ENCODE measurements around the gene FAM234A.
"Not testable (repeated sequence)": the region's sequence is repeated elsewhere in the genome, so short reads cannot be mapped to it uniquely, and the experiment has no call there.

FAM234A gene

DNA sequence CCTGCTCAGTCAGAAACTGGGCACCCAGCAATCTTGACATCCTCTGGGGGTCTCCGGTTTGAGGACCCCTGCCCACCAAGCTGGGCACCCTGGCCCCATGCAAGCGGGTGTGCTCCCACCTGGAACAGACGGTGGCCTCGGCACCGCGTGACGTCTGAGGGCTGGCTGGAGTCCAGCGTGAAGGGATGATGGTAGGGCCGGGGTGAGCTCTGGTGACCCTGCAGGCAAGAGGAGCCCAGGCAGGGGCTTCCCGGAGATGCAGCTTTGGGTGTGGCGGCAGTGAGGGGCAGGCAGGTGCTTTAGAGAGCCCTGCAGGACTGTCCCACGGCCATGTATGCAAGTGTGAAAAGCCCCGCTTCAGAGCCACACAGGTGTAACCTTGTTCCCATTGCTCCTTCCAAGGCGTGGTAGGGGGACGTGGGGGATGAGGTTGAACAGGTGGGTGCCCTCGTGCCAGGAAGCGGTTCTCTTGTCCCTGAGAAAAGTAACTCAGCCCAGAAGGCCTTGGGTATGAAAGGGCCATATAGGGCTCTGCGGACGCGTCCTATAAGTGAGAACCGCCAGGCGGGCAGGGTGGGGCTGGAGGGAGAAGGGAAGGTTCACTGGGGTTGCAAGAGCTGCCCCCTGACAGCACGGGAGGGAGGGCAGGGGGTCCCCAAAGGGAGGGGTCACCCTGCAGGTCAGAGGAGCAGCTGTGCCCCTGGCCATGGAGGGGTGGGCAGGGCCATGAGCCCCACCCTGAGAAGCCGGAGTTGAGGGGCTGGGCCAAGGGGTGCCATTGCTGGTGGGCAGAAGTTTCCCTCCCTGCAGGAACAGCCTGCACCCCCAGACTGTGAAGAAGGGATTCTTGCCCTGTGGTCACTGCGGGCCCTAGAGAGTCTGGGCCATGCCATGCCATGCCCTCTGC is 31.9 kb downstream of the FAM234A start:
- DNase-seq: no peak

DNA sequence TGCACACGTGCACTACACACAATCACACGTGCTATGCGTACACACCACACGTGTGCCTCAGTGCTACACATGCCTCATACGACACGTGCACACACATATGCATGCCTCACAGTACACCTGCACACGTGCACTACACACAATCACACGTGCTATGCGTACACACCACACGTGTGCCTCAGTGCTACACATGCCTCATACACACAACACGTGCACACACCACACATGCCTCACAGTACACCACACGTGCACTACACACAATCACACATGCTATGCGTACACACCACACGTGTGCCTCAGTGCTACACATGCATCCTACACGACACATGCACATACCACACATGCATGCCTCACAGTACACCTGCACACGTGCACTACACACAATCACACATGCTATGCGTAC is 32.9 kb downstream of the FAM234A start:
- DNase-seq: not testable (repeated sequence)

DNA sequence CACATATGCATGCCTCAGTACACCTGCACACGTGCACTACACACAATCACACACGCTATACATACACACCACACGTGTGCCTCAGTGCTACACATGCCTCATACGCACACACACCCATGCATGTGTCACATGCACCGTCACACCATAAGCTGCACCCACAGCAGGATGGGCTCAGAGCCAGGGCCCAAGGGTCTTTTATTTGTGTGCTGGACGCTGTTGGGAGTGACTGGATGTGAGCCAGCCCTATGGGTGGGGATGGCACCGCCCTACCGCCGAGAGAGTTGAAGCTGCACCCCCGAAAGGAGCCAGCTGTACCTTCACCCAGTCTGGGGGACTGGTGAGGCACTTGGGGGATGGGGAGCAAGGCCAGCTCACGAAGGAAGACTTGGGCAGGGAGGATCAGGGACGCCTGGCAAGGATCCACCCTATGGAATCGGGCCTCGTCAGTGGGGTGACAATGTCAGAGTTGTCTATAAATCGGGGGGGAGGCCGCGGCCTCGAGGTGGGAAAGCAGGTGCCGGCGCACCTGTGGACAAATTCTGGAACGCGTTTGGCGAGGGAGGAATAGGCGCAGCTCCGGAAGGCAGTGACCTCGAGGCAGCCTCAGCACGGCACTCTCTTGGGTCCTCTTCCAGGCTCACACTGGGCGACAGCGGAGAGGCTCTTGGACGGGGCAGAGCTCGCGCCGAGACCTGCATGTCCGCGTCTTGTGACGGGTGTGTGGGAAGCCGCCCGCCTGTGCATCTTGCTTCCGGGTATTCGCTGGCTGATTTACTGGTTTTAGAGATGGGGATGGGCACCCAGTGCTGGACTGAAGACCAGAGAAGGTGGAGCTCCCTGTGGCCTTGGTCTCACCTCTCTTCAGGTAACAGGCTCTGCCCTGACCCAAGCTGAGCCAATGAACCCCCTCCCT is 33.8 kb downstream of the FAM234A start:
- peak; percentile 28 for DNase-seq

DNA sequence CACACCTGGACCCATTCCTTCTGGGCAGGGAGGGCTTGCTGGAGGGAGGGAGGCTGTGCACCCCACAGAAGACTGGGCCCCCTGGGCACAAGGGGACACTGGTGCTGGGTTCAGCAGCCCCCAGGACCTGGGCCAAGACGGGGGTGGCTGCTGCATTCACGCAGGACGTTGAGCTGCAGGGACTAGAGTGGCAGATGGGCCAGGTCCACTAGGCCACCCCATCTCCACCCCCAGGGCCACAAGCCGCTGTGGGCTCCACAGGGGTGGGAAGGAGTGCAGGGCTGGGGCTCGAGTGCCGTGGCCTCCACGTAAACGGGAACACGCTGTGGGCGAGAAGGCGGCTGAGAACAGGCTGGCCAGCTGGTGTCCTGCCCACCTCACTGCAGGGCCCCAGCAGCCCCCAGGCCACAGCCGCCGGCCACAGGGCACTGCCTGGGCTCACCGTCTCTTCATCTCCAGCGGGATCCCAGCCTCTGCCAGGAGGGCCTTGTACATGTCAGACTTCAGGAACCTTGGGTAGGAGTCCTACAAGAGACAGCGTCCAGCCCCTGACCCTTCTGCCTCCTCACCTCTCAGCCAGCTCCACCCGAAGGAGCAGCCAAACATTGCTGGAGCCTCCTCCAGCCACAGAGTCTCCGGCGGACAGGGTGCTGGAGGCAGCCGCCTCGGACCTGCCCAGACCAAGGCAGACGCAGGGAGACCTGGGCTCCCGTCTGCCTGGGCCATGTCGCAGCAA is 34.6 kb downstream of the FAM234A start:
- DNase-seq: no peak

DNA sequence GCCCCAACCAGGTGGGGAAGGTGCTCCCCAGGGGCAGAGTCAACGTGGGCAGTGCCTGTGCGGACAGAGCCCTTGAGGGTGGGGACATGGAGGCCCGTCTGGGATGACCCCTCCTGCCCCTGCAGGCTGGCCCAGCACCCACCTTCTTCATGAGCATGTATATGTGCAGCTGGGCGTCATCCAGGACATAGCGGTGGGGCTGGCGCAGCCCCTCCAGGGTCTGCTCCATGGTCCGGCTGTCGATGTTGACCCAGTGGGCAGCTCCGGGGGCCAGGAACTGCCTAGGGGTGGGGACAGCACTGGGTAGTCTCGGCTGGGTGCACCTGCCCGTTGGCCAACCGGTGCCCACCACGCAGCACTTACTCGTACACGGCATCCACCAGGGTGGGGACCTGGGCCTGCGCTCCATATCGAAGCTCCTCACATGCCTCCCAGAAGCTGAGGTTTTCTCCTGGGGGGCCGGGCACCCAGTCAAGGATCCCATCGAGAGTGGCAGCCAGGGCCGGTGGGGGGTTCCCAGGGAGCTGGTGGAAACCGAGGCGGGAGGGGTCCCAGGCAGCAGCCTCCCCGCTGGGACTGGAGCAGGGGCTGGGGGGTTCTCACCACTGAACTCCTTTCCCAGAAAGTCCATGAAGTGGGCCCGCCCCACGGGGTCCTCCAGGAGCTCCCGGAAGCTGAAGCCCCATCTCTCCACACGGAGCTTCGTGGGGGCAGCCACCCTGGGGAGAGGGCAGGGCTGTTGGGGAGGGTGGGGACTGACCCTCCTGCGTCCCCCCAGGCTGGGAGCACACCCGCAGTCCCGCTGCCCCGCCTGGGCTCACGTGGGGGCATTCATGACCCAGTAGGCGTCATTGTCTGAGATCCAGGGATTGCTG is 36.0 kb downstream of the FAM234A start:
- no peak for DNase-seq

DNA sequence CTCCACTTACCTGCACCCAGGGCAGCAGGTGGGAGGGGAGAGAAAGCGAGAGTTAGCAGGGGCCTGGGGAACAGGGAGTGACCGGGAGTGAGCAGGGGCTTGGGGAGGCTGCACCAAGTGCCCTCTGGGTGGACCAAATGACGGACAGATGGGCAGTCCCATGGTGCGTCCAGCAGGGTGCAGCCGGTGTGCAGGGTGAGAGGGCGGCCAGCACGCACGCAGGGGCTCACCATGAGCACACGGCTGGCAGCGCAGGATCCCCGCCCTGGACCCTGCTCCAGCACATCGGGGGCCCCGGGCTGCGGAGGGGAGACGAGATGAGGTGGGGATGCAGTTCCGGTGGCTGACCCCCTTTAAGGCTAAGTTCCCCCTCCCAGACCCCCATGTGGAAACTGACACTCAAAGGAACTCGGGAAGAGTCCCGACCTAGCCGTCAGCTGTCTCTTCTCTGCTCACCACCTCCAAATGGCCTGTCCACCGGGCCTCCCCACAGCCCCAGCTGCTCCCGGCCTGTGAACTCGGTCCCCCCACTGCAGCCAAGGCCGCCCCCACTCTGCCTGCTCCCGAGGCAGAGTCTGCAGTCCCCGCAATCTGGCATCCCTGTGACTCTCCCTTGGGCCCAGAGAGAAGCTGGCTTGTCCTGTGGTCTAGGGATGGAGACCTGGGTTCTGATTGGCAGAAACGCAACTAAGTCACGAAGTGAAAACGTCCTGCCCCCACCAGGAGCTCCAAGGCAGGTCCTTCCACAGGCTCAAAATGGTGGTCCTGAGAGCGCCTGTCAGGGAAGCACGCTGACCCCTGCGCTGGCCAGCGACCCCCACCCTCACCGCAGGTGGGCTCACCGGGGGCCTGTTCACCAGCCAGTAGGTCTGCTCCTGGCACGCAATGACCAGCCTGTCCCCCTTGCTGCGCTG is 38.3 kb downstream of the FAM234A start:
- no peak for DNase-seq

DNA sequence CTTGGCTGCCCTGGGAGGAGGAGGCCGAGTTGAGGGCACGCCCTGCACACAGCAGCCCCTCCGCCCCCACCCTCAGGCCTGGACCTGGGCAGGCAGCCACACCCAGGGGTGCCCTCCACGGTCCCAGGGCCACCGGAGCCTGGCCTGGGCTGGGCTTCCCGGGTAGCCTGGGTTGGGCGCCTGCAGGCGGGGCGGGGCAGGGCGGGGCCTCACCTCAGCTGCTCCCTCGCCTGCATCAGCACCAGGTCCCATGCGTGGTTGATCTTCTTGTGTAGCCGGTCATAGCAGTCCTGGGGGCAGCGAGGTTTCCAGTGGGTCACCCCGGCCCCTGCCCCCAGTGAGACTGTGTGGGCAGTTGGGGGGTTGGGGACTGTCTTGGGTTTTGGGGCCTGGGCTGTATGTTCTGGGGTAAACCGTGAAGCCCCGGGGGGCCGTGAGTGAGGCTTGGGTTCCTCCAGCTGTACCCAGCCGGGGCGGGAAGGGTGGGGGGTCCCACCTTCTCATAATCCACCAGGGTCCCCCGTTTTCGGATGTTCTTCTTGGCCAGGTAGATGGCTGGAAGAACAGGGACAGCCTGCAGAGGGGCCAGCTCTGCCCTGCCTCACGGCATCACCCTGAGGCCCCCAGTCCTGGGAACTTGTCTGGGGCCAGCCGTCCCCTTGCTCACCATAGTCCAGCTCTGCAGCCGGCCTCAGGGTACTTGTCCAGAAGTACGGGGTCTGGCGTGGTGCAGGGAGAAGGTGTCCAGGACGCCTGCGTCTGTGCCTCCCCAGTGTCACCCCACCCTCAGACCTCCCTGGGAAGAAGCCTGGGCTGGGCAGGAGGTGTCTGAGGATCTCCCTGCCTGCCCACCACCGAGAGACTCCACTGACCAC is 39.2 kb downstream of the FAM234A start:
- DNase-seq: no peak

DNA sequence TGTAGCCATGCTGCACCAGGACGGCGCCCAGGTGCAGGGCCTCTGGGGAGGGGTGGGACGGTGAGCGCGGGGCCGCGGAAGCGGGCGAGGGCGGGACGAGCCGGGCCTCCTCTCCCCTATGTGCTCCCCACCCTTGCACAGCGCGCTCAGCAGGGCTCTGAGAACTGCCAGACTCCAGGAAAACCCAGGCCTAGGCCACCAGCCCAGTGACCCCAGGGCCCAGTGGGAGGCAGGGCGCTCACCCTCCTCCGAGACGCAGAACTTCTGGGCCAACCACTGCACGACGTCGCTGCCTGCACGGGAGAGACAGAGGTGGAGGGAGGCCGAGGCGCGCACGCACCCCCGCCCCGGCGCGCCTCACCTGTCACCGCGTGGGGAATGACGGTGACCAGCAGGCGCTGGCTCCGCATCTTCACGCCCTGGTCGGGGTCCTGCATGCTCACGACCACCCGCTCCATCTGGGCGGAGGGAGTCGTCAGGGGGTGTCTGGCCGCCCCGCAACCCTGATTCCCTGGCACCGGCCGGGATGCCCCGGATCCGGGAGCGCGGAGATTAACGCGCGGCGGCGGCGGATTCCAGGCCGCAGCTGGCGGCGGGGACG is 40.5 kb downstream of the FAM234A start:
- DNase-seq: no peak

DNA sequence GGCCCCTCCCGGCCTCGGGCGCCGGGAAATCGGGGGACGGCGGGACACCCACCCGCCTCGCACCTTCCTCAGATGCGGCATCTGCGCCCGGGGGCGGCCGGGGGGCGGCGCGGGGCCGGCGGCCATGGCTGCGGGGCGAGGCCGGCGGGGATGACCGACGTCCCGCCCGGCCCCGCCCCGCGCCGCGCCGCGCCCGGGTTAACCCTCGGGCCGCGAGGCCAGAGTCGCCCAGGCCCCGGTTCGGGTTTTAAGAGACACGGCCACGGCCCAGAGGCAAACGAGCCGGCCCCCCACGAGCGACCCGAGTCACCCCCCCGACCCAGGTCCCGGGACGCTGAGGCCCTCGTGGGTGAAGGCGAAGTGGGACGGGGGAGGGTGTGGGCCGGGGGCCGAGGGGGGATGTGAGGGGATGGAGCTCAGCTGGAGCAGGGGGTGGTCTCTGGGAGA is 41.2 kb downstream of the FAM234A start, which contains the start of gene RGS11:
TSS of gene RGS11 (minus strand) at position 159 of the 447 bp plus-strand sequence. CDS start at position 126, 33 bp downstream.
- no peak for DNase-seq

DNA sequence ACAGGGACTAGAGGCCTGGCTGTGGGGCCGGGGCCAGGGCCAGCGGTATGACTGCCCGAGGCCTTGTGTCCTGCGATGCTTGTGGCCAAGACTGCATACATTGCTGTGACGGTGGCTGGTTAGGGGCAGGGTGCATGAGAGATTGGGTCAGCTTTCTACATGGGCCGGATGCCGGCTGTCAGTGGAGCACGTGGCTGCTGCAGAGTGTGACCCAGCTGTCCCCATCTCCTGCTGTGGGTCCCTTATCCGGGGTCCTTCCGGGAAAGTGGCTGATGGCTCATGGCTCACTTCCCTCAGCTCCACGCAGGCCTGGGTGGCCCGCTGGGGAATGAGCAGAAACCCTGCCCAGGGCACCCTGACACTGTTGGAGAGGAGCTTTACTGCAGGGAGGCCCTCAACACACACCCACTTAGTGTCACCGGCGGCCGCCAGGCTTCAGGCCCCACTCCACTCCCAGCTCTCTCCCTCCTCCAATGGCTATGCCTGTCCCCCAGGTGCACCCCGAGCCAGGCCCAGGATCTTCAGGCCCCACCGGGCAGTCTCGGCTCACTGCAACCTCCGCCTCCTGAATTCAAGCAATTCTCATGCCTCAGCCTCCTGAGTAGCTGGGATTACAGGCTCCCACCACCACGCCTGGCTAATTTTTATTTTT is 41.9 kb downstream of the FAM234A start:
- no peak for DNase-seq

DNA sequence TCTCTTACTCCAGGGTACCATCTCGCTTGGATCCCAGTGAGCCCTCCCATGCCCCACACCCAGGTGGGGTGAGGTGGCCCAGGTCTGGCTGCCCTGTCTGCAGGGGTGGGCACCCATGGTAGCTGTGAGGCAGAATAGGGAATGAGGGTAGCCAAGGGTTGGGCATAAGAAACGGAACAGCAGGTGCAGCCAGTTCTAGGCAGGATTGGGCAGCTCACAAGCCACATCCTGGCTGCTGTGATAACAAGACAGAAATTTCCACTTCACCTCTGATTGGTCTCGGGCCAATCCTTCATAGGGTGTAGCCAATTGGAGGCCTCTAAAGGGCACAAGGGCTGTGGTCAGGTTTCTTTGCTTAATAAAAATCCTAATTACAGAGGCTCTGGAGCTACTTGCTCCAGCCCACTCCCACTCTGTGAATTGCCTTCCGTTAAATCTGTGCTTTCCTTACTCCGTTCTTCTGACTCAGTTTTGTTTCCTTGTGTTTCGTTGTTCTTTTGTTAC is 44.3 kb downstream of the FAM234A start:
- peak; percentile 59 for DNase-seq

DNA sequence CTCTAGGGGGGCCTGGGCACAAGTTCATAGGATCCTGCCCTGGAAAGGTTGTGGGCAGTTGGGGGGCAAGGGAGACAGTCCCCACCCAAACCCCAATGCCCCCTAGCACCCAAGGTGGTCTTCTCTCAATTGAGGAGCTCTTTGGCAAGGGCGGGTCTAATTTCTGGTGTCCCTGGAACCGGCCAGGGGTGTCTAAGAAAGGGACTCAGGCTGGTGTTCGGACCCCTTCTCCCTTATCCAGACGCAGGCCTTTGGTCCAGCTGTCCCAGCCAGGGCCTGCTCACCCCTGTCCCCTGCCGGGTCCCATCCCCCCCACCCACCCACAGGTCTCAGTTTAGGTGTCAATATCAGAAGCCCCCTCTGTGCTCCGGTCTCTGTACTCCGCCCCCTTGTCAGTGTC is 44.9 kb downstream of the FAM234A start:
- no peak for DNase-seq

DNA sequence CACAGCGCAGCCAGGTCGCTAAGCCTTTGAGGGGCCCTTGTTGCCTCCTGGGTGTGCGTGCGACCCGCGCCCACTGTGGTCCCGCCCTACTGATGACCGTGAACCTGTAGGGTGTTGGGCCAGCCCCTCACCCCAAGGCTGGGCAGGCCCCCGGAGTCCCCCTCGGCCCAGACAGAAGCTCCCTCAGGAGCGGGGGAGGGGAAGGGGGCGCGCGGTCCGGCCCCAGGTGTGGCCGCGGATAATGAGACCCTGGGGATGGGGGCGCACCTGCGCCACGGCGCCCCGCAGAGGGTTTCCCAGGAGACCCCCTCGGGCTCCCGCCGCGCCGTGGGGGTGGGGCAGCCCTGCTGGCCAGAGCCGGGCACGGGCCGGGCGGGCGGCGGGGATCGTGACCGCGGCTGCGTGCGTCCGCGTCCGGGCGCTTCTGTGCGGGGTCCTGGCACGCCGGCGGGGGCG is 45.4 kb downstream of the FAM234A start:
- DNase-seq: no peak

DNA sequence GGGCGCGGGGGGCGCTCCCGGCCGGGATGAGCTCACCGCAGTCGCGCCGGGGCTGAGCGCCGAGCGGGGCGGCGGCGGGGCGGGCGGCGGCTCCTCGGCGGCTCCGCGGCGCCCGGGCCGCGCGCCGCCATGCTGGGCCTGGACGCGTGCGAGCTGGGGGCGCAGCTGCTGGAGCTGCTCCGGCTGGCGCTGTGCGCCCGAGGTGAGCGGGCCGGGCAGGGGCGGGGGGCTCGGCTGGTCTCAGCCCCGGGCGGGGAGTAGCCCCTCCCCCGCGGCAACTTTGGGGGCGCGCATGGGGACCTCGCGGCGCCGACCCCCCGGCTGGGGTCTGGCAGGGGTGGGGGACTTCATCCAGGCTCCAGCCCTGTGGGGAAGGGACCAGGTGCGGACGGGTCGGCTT is 45.9 kb downstream of the FAM234A start, which contains the start of gene ARHGDIG:
TSS of gene ARHGDIG (plus strand) at position 40 of the 400 bp plus-strand sequence. CDS start at position 130, 90 bp downstream.
- DNase-seq: no peak

DNA sequence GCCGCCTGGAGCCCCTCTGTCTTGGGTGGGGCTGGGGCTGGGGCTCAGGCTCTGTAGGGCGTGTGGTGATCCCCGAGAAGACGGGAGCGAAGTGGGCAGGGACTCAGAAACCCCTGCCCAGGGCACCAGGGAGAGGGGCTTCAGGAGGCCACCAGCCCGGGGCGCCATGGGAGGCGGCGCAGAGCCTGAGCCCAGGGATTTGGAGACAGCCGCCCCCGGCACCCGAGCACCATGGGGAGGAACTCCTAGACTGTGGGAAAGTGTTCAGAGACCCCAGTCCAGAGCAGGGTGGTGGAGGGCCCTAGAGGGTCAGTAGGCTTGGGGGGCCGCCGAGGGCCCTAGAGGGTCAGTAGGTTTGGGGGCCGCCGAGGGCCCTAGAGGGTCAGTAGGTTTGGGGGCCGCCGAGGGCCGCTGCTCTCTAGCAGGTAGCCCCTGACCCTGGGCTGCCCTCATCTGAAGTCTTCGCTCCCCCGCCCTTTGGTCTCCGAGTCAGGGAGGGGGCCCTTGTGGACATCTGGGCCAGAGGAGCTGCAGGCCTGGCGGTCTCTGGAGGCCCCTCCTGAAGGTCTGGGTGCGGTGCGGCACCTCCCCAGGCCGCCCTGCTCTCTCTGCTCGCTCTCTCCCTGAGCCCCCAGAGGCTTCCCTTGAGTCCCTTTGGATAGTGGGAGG is 46.5 kb downstream of the FAM234A start:
- no peak for DNase-seq

DNA sequence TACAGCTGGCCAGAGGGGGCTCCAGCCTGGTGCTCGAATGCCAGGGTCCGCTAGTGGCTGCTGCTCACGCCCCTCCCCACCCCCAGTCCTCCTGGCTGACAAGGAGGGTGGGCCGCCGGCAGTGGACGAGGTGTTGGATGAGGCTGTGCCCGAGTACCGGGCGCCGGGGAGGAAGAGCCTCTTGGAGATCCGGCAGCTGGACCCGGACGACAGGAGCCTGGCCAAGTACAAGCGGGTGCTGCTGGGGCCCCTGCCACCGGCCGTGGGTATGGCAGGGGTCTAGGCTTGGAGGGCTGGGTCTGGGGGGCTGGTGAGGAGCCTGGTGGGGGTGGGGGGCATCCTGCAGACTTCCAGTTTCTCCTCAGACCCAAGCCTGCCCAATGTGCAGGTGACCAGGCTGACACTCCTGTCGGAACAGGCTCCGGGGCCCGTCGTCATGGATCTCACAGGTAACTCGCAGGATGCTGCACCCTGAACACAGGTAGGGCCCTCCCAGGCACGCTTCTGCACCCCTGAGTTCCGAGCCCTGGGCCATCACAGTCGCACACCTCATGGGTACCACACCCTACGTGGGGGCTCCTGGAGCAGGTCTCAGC is 47.1 kb downstream of the FAM234A start:
- no peak for DNase-seq

DNA sequence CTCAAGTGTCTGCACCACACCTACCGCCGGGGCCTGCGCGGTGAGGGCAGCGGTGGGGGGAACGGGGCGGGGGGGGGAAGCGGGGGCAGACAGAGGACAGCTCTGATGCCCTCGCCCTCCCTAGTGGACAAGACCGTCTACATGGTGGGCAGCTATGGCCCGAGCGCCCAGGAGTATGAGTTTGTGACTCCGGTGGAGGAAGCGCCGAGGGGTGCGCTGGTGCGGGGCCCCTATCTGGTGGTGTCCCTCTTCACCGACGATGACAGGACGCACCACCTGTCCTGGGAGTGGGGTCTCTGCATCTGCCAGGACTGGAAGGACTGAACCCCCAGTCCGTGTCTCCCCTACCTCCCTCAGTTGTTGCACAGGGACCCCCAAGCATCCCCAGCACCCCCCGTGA is 47.9 kb downstream of the FAM234A start:
- no peak for DNase-seq
